GM12875 (cell line): ENCODE results near the gene PHOSPHO1.

ENCODE experiments used
- H3K4me3 ChIP-seq: one replicate; pipeline ENCODE4 v1.5.1; 2011; ENCODE audit warnings: low read depth, low read length, control low read depth
- TF ChIP-seq, protein P1 (sequence below): IDR thresholded peaks from 2 replicates; pipeline ENCODE4 v1.5.1; 2011; ENCODE audit warnings: low read depth, mild to moderate bottlenecking, control low read depth, inconsistent platforms, low read length, moderate library complexity, borderline replicate concordance; ENCODE audit not compliant: insufficient read depth

PHOSPHO1 gene

GRCh38 chr17:49242813-49243212, 12.2 kb upstream of the PHOSPHO1 start:
- TF ChIP-seq, protein P1, sequence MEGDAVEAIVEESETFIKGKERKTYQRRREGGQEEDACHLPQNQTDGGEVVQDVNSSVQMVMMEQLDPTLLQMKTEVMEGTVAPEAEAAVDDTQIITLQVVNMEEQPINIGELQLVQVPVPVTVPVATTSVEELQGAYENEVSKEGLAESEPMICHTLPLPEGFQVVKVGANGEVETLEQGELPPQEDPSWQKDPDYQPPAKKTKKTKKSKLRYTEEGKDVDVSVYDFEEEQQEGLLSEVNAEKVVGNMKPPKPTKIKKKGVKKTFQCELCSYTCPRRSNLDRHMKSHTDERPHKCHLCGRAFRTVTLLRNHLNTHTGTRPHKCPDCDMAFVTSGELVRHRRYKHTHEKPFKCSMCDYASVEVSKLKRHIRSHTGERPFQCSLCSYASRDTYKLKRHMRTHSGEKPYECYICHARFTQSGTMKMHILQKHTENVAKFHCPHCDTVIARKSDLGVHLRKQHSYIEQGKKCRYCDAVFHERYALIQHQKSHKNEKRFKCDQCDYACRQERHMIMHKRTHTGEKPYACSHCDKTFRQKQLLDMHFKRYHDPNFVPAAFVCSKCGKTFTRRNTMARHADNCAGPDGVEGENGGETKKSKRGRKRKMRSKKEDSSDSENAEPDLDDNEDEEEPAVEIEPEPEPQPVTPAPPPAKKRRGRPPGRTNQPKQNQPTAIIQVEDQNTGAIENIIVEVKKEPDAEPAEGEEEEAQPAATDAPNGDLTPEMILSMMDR: no peak
- no peak overlapping the region for H3K4me3 ChIP-seq

GRCh38 chr17:49241692-49242397, 11.3 kb upstream of the PHOSPHO1 start:
- no peak overlapping the region for H3K4me3 ChIP-seq
- TF ChIP-seq, protein P1: no peak

- TF ChIP-seq, protein P1: no peak
These were observed 10.5 kb upstream of the PHOSPHO1 start for GRCh38 chr17:49241040-49241439.

GRCh38 chr17:49240619-49241018, 10.0 kb upstream of the PHOSPHO1 start:
- TF ChIP-seq, protein P1: no peak
- H3K4me3 ChIP-seq: no peak overlapping the region

More at GRCh38 chr17:49241040-49241439, 10.5 kb upstream of the PHOSPHO1 start:
- no peak overlapping the region for H3K4me3 ChIP-seq

GRCh38 chr17:49239963-49240362, 9.4 kb upstream of the PHOSPHO1 start:
- TF ChIP-seq, protein P1: no peak
- H3K4me3 ChIP-seq: no peak overlapping the region

GRCh38 chr17:49235896-49236295, 5.3 kb upstream of the PHOSPHO1 start:
- no peak overlapping the region for H3K4me3 ChIP-seq

DNA sequence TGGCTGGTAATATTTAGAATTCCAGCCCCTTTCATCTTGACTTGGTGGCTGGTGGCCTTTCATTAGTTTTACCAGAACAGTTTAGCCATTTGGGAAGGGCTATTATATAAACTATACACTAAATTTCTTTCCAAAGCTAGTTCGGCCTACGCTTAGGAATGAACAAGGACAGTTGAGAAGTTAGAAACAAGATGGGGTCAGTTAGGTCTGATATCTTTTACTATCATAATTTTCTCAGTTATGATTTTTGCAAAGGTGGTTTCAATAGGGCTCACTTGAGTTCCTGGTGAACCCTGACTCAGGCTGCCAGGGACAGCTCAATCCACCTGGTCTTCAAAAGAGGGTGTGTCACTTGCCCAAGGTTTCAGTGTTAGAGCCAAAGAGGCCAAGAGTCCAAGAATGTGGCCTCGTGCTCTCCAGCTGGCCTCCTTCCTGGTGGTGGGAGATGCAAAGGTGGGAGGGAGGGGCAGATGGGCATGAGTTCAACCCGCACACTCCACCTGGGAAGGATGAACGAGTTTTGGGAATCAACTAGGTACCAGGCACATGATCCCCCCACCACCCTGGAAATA, 4.0 kb upstream of the PHOSPHO1 start:
- TF ChIP-seq, protein P1: no peak
- no peak overlapping the region for H3K4me3 ChIP-seq

More at GRCh38 chr17:49235896-49236295, 5.3 kb upstream of the PHOSPHO1 start:
- TF ChIP-seq, protein P1: no peak
